Adipocyte (in vitro differentiated cells): ENCODE results near the gene YPEL5.

Experiments used
- DNase-seq: peaks from one replicate; pipeline ENCODE4 v3.0.0-alpha.2; 2015; ENCODE audit warnings: low read depth
- H3K27me3 ChIP-seq: replicated peaks from 2 replicates; pipeline ENCODE4 v1.7.0; 2013; ENCODE audit warnings: mild to moderate bottlenecking, low read length, moderate library complexity; ENCODE audit not compliant: control insufficient read depth, insufficient read depth
- H3K36me3 ChIP-seq: 2 replicates; pipeline ENCODE4 v1.7.0; 2013; ENCODE audit warnings: low read length, mild to moderate bottlenecking, moderate library complexity; ENCODE audit not compliant: control insufficient read depth, insufficient read depth, severe bottlenecking
- H3K4me1 ChIP-seq: 2 replicates; pipeline ENCODE4 v1.7.0; 2013; ENCODE audit warnings: mild to moderate bottlenecking, low read length, moderate library complexity; ENCODE audit not compliant: control insufficient read depth, insufficient read depth
- H3K4me3 ChIP-seq: 2 replicates; pipeline ENCODE4 v1.7.0; 2013; ENCODE audit warnings: mild to moderate bottlenecking, low read length, moderate library complexity
- H3K9ac ChIP-seq: 2 replicates; pipeline ENCODE4 v1.7.0; 2013; ENCODE audit warnings: mild to moderate bottlenecking, low read length, moderate library complexity
- H3K9me3 ChIP-seq: 2 replicates; pipeline ENCODE4 v1.7.0; 2013; ENCODE audit warnings: mild to moderate bottlenecking, low read length, moderate library complexity; ENCODE audit not compliant: control insufficient read depth

Gene YPEL5

DNA sequence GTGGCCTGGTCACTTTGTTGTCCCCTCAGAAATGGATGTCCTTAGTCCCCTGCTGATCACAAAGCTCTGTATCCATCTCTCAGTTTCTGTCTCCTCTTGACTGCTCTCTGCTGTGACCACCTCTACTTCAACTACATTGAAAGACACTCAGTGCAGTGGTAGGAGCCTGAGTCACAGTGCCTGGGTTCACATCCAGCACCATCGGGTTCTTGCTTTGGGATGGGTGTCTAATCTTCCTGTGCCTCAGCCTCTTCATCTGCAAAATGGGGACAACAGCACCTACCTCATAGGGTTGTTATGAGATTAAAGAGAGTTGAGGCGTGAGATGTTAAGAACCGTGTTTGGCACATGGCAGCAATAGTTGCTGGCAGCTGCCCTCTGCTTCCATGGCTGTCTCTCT, 30.6 kb downstream of the YPEL5 start:
- H3K4me3 ChIP-seq = no peak overlapping the region
- H3K4me1 ChIP-seq = peaks cover 23% of the 10 kb centered on the region
- H3K9me3 ChIP-seq = no peaks in the 10 kb centered on the region
- no peaks in the 10 kb centered on the region for H3K27me3 ChIP-seq
- no peak overlapping the region for H3K9ac ChIP-seq
- H3K36me3 ChIP-seq = no peaks in the 10 kb centered on the region
- DNase-seq = no peak

DNA sequence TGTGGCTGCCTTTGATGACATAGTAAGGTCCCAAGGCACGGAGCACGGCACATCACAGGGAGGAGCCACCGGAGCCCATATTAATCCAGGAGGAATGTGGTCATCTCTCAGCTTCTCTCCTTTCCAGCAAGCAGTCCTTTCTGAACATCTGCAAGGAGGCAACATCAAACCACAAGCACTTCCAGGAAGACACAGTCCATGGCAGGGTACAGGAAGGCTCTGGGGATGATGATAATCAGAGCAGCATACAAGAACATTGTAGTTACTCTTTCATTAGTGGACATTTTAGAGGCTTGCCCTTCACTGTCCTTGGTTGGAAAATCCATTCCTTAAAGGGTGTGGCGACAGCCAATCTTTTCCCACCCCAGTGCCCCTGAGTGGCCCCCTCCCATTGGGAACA, 31.1 kb downstream of the YPEL5 start:
- H3K9ac ChIP-seq = no peak overlapping the region
- H3K4me3 ChIP-seq = no peak overlapping the region
- no peaks in the 10 kb centered on the region for H3K27me3 ChIP-seq
- no peaks in the 10 kb centered on the region for H3K9me3 ChIP-seq
- no peak for DNase-seq
- no peaks in the 10 kb centered on the region for H3K36me3 ChIP-seq
- H3K4me1 ChIP-seq = peaks cover 23% of the 10 kb centered on the region

DNA sequence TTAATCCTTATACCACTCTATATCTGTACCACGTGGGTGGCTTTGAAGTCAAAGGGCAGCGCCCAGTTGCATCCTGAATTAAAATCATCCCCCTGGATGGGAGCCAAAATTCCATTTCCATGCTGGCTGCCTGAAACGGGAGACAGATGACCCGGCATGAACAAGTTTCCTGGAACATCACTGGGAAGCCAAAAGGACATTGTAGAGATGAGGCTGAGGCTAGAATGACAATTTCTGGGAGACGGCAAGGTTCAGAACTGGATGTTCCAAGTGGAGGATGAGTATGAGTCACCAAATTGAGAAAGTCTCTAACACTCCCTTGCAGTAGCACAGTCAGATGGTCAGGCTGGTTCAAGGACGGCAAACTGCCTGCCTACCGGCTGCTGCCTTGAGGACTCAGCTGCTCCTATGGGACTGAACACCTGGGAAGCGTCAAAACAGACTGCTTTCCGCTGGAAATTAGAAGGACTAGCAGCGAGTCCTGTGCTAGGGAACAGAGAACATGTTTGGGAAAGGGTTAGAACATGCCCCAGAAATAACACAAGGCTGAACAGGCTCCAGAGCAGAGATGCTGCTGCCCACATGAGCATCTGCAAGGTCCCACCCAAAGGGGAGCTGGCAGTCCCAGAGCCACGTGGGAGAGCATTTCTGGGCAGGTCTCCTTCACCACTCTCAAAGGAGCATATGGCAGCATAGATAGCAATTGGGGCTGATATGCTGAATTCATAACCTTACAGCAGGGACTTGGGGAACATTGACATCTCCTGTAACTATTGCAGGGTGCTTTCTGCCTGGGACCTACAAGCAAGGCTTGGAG, 32.0 kb downstream of the YPEL5 start:
- no peaks in the 10 kb centered on the region for H3K36me3 ChIP-seq
- H3K4me3 ChIP-seq = no peak overlapping the region
- no peaks in the 10 kb centered on the region for H3K27me3 ChIP-seq
- peak overlapping the region; percentile 39 for H3K9ac ChIP-seq
- peak; percentile 87 for DNase-seq
- H3K9me3 ChIP-seq = no peaks in the 10 kb centered on the region
- peaks cover 23% of the 10 kb centered on the region for H3K4me1 ChIP-seq

DNA sequence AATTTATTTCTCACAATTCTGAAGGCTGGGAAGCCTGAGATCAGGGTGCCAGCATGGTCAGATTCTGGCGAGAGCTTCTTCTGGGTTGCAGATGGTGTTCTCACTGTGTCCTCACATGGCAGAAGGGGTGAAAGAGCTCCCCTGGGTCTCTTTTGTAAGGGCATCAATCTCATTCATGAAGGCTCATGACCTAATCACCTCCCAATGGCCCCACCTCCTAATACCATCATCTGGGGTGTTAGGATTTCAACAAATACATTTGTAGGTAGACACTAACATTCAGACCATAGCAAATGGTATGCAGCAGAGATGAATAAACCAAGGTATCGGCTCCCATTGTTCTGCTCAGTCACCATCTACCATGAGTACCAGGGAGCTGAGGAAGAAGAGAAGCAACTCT, 32.7 kb downstream of the YPEL5 start:
- H3K4me1 ChIP-seq = peaks cover 23% of the 10 kb centered on the region
- DNase-seq = no peak

DNA sequence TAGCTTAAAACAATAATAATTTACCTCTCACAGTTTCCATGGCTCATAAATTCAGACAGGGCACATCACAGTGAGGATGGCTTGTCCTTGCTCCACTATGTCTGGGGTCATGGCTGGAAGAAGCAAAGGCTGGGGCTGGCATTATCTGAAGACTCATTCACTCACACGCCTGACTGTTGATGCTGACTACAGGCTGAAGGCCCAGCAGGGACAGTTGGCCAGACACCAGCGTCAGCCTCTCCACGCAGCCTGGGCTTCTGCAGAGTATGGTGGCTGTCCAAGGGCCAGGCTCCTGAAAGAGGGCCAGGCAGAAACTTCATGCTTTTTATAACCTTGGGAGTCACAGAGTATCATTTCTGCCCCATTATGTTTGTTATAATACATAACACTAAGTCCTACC, 33.4 kb downstream of the YPEL5 start:
- DNase-seq = no peak
- H3K9me3 ChIP-seq = no peaks in the 10 kb centered on the region
- H3K4me3 ChIP-seq = no peak overlapping the region
- no peaks in the 10 kb centered on the region for H3K27me3 ChIP-seq
- H3K36me3 ChIP-seq = no peaks in the 10 kb centered on the region
- H3K4me1 ChIP-seq = peaks cover 25% of the 10 kb centered on the region
- H3K9ac ChIP-seq = no peak overlapping the region

More for the DNA sequence above, 32.7 kb downstream of the YPEL5 start:
- Histone ChIP-seq H3K27me3 (no peaks in the 10 kb centered on the region), H3K9me3 (no peaks in the 10 kb centered on the region), H3K36me3 (no peaks in the 10 kb centered on the region), H3K4me3 (no peak overlapping the region), H3K9ac (no peak overlapping the region)

DNA sequence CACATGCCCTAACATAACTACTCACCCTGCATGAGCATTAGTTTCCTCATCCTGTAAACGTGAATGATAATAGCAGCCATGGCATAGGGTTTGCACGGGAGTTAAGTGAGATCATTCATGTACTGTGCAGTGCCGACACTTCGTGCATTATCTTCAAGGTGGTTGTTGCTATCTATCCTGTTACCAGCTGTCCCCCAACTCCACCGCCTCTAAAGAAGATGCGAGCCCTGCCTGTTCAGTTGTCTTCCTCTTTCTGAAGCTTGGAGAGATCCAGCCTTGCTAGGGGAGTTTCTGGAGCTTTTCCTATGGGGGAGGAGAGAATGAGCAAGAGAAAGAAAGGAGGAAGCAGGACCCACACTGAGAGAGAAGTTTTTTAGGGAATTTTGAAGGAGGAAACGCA, 34.4 kb downstream of the YPEL5 start:
- Histone ChIP-seq H3K4me3 (no peak overlapping the region), H3K36me3 (no peaks in the 10 kb centered on the region), H3K27me3 (peaks cover under 1% of the 10 kb centered on the region), H3K4me1 (peaks cover 31% of the 10 kb centered on the region), H3K9ac (no peak overlapping the region), H3K9me3 (no peaks in the 10 kb centered on the region)
- no peak for DNase-seq

DNA sequence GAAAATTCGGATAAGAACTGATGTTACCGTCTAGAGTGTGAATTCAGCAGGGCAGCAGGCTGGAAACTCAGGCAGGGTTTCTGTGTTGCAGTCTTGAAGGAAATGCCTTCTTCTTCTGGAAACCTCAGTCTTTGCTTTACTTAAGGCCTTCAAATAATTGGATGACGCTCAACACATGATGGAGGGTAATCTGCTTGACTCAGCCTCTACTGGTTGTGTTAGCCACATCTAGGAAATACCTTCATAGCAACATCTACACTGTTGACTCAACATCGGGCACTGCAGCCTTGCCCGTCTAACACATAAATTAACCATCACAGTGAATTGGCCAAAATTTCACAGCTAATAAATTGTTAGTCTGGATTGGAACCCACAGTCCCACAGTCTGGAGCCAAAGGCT, 37.2 kb downstream of the YPEL5 start:
- Histone ChIP-seq H3K4me3 (no peak overlapping the region), H3K27me3 (peaks cover 6% of the 10 kb centered on the region), H3K4me1 (peaks cover 21% of the 10 kb centered on the region), H3K36me3 (no peaks in the 10 kb centered on the region), H3K9ac (no peak overlapping the region), H3K9me3 (no peaks in the 10 kb centered on the region)
- no peak for DNase-seq

DNA sequence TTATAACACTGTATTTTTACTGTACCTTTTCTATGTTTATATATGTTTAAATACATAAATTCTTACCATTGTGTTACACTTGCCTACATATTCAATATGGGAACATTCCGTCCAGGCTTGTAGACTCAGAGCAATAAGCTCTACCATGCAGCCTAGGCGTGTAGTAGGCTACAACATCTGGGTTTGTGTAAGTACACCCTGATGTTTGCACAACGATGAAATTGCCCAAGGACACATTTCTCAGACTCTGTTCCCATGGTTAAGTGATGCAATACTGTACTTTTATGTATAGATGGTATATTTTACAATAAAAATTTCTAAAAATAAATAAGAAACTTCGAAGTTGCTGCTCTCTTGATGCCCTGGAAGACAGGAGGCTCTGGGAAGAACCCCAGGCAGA, 38.4 kb downstream of the YPEL5 start:
- H3K9ac ChIP-seq = no peak overlapping the region
- H3K9me3 ChIP-seq = no peaks in the 10 kb centered on the region
- H3K4me3 ChIP-seq = no peak overlapping the region
- DNase-seq = peak; percentile 95
- peaks cover 9% of the 10 kb centered on the region for H3K4me1 ChIP-seq
- H3K27me3 ChIP-seq = peaks cover 6% of the 10 kb centered on the region
- H3K36me3 ChIP-seq = no peaks in the 10 kb centered on the region

DNA sequence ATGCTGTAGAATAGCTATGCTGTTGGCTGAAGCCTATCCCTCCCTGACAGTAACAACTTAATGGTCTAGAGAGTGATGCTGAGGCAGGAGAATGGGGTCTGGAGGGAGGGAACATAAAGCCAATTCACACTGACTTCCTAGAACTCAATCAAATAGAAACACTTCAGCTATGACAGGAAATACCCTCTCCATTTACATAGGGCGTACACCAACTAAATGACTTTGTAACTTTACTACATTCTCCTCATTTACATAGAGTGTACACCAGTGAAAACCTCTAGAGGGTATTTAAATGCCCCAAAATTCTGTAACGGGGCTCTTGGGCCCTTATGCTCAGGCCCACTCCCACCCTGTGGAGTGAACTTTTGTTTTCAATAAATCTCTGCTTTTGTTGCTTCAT, 41.5 kb downstream of the YPEL5 start:
- peaks cover 8% of the 10 kb centered on the region for H3K4me1 ChIP-seq
- DNase-seq = no peak
- H3K9ac ChIP-seq = no peak overlapping the region
- H3K27me3 ChIP-seq = peaks cover 13% of the 10 kb centered on the region
- no peak overlapping the region for H3K4me3 ChIP-seq
- H3K36me3 ChIP-seq = no peaks in the 10 kb centered on the region
- no peaks in the 10 kb centered on the region for H3K9me3 ChIP-seq

DNA sequence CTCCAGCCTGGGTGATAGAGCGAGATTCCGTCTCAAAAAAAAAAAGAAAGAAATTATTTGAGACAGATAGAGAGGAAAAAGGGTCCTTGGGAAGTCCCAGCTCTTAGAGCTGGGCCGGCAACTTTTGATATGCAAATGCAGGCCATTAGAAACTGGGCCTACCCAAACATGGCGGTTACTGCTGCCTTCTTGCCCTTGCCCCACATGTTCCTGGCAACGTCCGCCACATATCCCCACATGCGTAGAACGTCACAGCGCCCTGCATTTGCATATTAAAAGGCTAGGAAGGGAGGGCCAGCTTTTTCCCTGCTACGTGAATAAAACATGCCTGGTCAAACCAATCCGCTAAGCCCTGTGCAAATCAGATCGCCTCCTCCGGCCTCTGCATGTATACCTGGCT, 43.8 kb downstream of the YPEL5 start:
- Histone ChIP-seq H3K4me3 (no peak overlapping the region), H3K9me3 (no peaks in the 10 kb centered on the region), H3K36me3 (no peaks in the 10 kb centered on the region), H3K9ac (no peak overlapping the region), H3K4me1 (peaks cover 2% of the 10 kb centered on the region), H3K27me3 (peaks cover 28% of the 10 kb centered on the region)
- DNase-seq = no peak

DNA sequence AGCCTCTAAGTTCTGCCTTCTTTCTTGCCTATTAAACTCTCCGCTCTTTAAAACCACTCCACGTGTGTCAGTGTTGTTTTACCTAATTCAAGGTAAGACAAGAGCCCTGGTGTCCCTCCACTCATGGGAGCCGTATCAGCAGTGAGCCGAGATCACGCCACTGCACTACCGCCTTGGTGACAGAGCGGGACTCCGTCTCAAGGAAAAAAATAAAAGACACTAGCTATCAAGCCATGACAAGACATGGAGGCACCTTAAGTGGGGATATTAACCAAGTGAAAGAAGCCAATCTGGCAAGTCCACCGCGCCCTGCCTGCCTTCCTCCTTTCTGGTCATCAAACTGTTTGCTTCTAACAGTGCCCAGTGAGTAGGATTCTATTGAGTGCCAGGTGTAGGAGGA, 44.3 kb downstream of the YPEL5 start:
- no peaks in the 10 kb centered on the region for H3K36me3 ChIP-seq
- peaks cover 28% of the 10 kb centered on the region for H3K27me3 ChIP-seq
- H3K9ac ChIP-seq = no peak overlapping the region
- no peak for DNase-seq
- no peaks in the 10 kb centered on the region for H3K4me1 ChIP-seq
- H3K9me3 ChIP-seq = no peaks in the 10 kb centered on the region
- H3K4me3 ChIP-seq = no peak overlapping the region

DNA sequence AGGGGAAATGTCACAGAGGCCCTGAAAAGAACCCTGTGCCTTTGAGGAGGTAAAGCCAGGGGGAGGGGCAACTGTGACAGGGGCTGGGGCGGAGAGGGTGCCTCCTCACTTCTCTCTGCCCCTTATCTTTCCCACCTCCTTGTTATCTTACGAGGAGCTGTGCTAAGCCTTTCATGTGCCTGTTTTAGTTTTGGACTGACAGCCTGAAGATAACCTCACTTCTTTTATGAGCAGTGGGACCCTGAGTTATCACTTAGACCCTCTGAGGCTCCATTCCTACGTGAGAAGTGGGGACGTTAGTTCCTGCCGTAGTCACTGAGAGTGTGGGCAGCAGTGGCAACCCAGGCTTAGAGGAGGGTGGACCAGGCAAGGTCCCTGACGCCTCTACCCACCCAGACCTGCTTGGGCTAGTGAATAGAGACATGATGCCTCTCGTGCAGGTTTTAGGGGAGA, 45.0 kb downstream of the YPEL5 start:
- no peaks in the 10 kb centered on the region for H3K4me1 ChIP-seq
- DNase-seq = no peak
- no peaks in the 10 kb centered on the region for H3K9me3 ChIP-seq
- no peak overlapping the region for H3K4me3 ChIP-seq
- H3K9ac ChIP-seq = no peak overlapping the region
- peaks cover 22% of the 10 kb centered on the region for H3K27me3 ChIP-seq
- no peaks in the 10 kb centered on the region for H3K36me3 ChIP-seq
